NCI-H2029 (cell line): ENCODE data around the gene SLC51A.
A peak's percentile ranks its signal among the peaks of the same experiment; 100 is the strongest.
"Not testable (repeated sequence)": the region's sequence is repeated elsewhere in the genome, so short reads cannot be mapped to it uniquely, and the experiment has no call there.

Source experiments
- DNase-seq: peaks from one replicate; lab custom pipeline; 2025; lab: John Stamatoyannopoulos, UW

The SLC51A gene

GRCh38 chr3:196216089-196216564 is at the start of gene SLC51A:
SLC51A (plus strand) TSS chr3:196216534; CDS start chr3:196216713, 179 bp downstream.
- no peak for DNase-seq

GRCh38 chr3:196166741-196167140 is 49.6 kb upstream of the SLC51A start:
- no peak for DNase-seq

- peak; percentile 89 for DNase-seq
These were observed 47.4 kb upstream of the SLC51A start for GRCh38 chr3:196168808-196169391.

GRCh38 chr3:196169836-196170240 is 46.5 kb upstream of the SLC51A start:
- no peak for DNase-seq

GRCh38 chr3:196170296-196170695 is 46.0 kb upstream of the SLC51A start:
- not testable (repeated sequence) for DNase-seq

- no peak for DNase-seq
These were observed 41.7 kb upstream of the SLC51A start for GRCh38 chr3:196174652-196175051.

- DNase-seq, result no peak
These were observed 41.2 kb upstream of the SLC51A start for GRCh38 chr3:196175116-196175625.

GRCh38 chr3:196175722-196176121 is 40.6 kb upstream of the SLC51A start:
- DNase-seq, result no peak

GRCh38 chr3:196177567-196177966 is 38.8 kb upstream of the SLC51A start:
- DNase-seq, result no peak

- no peak for DNase-seq
These were observed 38.4 kb upstream of the SLC51A start for GRCh38 chr3:196177967-196178366.

GRCh38 chr3:196178993-196179379 is 37.3 kb upstream of the SLC51A start:
- no peak for DNase-seq

GRCh38 chr3:196179380-196180308 is 36.7 kb upstream of the SLC51A start:
- DNase-seq, result no peak

GRCh38 chr3:196180346-196180745 is 36.0 kb upstream of the SLC51A start:
- no peak for DNase-seq

- no peak for DNase-seq
These were observed 35.2 kb upstream of the SLC51A start for GRCh38 chr3:196181127-196181546.

GRCh38 chr3:196184169-196184432 is 32.2 kb upstream of the SLC51A start:
- not testable (repeated sequence) for DNase-seq

- no peak for DNase-seq
These were observed 31.5 kb upstream of the SLC51A start for GRCh38 chr3:196184881-196185280.

GRCh38 chr3:196186651-196187573 is 29.4 kb upstream of the SLC51A start:
- DNase-seq, result no peak

GRCh38 chr3:196189566-196190347 is 26.6 kb upstream of the SLC51A start:
- no peak for DNase-seq

GRCh38 chr3:196192036-196192523 is 24.3 kb upstream of the SLC51A start:
- DNase-seq, result no peak

GRCh38 chr3:196192524-196193051 is 23.7 kb upstream of the SLC51A start:
- DNase-seq, result no peak
